HEK293T (cell line): ENCODE data around the gene PPP6R2.
"Not testable (repeated sequence)": the region's sequence is repeated elsewhere in the genome, so short reads cannot be mapped to it uniquely, and the experiment has no call there.

Experiments
- CTCF ChIA-PET: fragments of 350-600 bp; formaldehyde crosslinking; extraction: SDS; loops from one replicate; lab custom pipeline; 2021; ENCODE audit warnings: antibody characterized with exemption, inconsistent platforms; lab: Yijun Ruan, JAX
- POLR2A ChIA-PET: fragments of 350-600 bp; formaldehyde crosslinking; extraction: SDS; loops from one replicate; lab custom pipeline; 2020; ENCODE audit warnings: antibody characterized with exemption, inconsistent platforms; lab: Yijun Ruan, JAX
- DNase-seq: peaks from one replicate; pipeline ENCODE4 v3.0.0; 2012; ENCODE audit warnings: mixed read lengths; ENCODE audit errors: extremely low spot score
- ARNT ChIP-seq: fragments of 450-650 bp; IDR thresholded peaks from 2 replicates; pipeline ENCODE4 v1.6.1; 2017; ENCODE audit warnings: mild to moderate bottlenecking
- BHLHE40 ChIP-seq: fragments of 450-650 bp; IDR thresholded peaks from 2 replicates; pipeline ENCODE4 v1.6.1; 2016; ENCODE audit warnings: mild to moderate bottlenecking, moderate library complexity, borderline replicate concordance
- CTBP1 ChIP-seq: fragments of 450-650 bp; IDR thresholded peaks from 2 replicates; pipeline ENCODE4 v1.6.1; 2016; ENCODE audit warnings: borderline replicate concordance
- ELF4 ChIP-seq: fragments of 450-650 bp; IDR thresholded peaks from 2 replicates; pipeline ENCODE4 v1.6.1; 2017; ENCODE audit warnings: antibody characterized with exemption
- FOXA1 ChIP-seq: fragments of 450-650 bp; IDR thresholded peaks from 2 replicates; pipeline ENCODE4 v1.6.1; 2016; ENCODE audit warnings: mild to moderate bottlenecking
- FOXK2 ChIP-seq: fragments of 450-650 bp; IDR thresholded peaks from 2 replicates; pipeline ENCODE4 v1.6.1; 2016; ENCODE audit warnings: mild to moderate bottlenecking
- FOXM1 ChIP-seq: fragments of 450-650 bp; IDR thresholded peaks from 2 replicates; pipeline ENCODE4 v1.6.1; 2017; ENCODE audit warnings: mild to moderate bottlenecking, borderline replicate concordance
- HDGF ChIP-seq: fragments of 450-650 bp; IDR thresholded peaks from 2 replicates; pipeline ENCODE4 v1.6.1; 2017; ENCODE audit warnings: antibody characterized with exemption, borderline replicate concordance
- L3MBTL2 ChIP-seq: fragments of 450-650 bp; conservative IDR thresholded peaks from 2 replicates; pipeline ENCODE4 v1.6.1; 2016; ENCODE audit warnings: mild to moderate bottlenecking
- LEF1 ChIP-seq: fragments of 450-650 bp; IDR thresholded peaks from 2 replicates; pipeline ENCODE4 v1.6.1; 2017; ENCODE audit warnings: mild to moderate bottlenecking, borderline replicate concordance
- NFRKB ChIP-seq: fragments of 450-650 bp; IDR thresholded peaks from 2 replicates; pipeline ENCODE4 v1.6.1; 2016; ENCODE audit warnings: mild to moderate bottlenecking, moderate library complexity
- PKNOX1 ChIP-seq: fragments of 450-650 bp; IDR thresholded peaks from 2 replicates; pipeline ENCODE4 v1.6.1; 2016
- SP1 ChIP-seq: fragments of 450-650 bp; IDR thresholded peaks from 2 replicates; pipeline ENCODE4 v1.6.1; 2017
- SUZ12 ChIP-seq: fragments of 450-650 bp; IDR thresholded peaks from 2 replicates; pipeline ENCODE4 v1.6.1; 2016; ENCODE audit warnings: mild to moderate bottlenecking
- TARDBP ChIP-seq: fragments of 450-650 bp; IDR thresholded peaks from 2 replicates; pipeline ENCODE4 v1.6.1; 2016
- ZNF384 ChIP-seq: fragments of 450-650 bp; IDR thresholded peaks from 2 replicates; pipeline ENCODE4 v1.6.1; 2016

Gene PPP6R2

GRCh38 chr22:50357222-50357621 lies 14.1 kb downstream of the PPP6R2 start:
- ChIA-PET CTCF (no interaction called here), POLR2A (no interaction called here)
- no peak for TF ChIP-seq SUZ12
- no peak for DNase-seq

- ChIA-PET POLR2A (no interaction called here), CTCF (no interaction called here)
Observed at GRCh38 chr22:50357756-50358155, 14.6 kb downstream of the PPP6R2 start.

DNA sequence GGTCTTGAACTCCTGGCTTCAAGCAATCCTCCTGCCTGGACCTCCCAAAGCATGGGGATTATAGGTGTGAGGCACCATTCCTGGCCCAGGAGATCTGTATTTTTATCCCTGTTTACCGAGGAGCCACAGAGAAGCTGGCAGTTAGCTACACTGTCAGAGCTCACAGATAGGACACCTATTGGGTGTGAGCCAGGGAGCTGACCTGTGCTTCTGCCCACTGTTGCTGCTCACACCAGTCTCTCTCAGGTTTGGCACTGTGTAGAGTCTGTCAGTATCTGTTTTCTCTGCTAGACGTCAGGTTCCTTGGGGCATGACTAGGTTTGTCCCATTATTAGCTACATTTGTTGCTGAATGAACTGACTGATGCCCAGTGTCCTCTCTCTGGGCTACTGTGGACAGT lies 17.5 kb downstream of the PPP6R2 start:
- CTCF ChIA-PET, result no interaction called here
- no peak for TF ChIP-seq FOXK2
- POLR2A ChIA-PET, result interaction anchor here (0.9 kb wide), 1 partner anchor 32 kb away, joined by 3 read pairs; no protein-coding TSS in a partner anchor
- DNase-seq, result no peak

More at GRCh38 chr22:50357756-50358155, 14.6 kb downstream of the PPP6R2 start:
- no peak for DNase-seq
- TF ChIP-seq BHLHE40 (no peak), TARDBP (no peak), FOXA1 (no peak), SP1 (no peak), CTBP1 (no peak), ZNF384 (no peak), L3MBTL2 (no peak), LEF1 (no peak), SUZ12 (no peak)

DNA sequence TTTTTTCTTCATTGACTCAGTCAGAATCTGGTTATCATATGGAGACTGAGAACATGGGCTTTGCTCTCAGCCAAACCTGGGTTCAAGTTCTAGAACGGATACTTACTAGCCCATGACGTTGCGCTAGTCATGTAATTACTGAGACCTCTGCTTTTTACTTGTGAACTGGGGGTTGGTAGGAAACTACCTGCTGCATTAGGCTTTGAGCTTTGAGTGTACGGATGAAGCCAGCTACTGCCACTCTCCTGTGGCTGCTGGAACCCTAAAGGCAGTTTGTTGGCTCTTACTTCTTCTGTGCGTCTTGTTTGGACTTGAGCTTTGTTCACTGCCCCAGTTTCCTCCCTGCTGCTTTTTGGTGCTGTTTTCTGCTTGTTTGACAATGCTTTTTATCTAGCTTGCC lies 18.1 kb downstream of the PPP6R2 start:
- POLR2A ChIA-PET, result interaction anchor here (0.9 kb wide), 1 partner anchor 33 kb away, joined by 3 read pairs; no protein-coding TSS in a partner anchor
- CTCF ChIA-PET, result no interaction called here
- DNase-seq, result no peak
- TF ChIP-seq SUZ12 (no peak), ARNT (no peak), FOXK2 (no peak), L3MBTL2 (no peak), FOXM1 (no peak), FOXA1 (no peak), ELF4 (no peak), NFRKB (no peak), CTBP1 (no peak), LEF1 (no peak), SP1 (no peak), HDGF (no peak)

DNA sequence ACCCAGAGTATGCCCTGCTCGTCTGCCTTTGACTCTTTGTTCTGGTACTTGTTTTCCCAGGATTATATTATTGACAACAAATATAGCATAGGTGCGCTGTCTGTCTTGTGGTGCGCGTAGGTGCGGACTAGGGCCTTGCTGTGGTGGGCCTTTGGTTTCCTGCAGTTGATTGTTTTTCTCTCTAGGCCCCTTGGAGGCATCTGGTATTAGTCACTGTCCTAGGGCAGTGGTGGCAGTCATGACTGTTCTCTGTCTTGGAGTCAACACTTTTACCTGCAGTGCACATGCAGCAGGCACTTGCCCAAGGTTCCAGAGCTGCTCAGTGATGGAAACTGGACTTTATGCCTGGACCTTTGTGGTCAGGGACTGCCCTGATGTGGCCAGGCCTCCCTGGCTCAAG lies 18.6 kb downstream of the PPP6R2 start:
- DNase-seq, result no peak
- ChIA-PET POLR2A (no interaction called here), CTCF (no interaction called here)
- TF ChIP-seq SUZ12 (no peak), ZNF384 (no peak), PKNOX1 (no peak), ELF4 (no peak)

DNA sequence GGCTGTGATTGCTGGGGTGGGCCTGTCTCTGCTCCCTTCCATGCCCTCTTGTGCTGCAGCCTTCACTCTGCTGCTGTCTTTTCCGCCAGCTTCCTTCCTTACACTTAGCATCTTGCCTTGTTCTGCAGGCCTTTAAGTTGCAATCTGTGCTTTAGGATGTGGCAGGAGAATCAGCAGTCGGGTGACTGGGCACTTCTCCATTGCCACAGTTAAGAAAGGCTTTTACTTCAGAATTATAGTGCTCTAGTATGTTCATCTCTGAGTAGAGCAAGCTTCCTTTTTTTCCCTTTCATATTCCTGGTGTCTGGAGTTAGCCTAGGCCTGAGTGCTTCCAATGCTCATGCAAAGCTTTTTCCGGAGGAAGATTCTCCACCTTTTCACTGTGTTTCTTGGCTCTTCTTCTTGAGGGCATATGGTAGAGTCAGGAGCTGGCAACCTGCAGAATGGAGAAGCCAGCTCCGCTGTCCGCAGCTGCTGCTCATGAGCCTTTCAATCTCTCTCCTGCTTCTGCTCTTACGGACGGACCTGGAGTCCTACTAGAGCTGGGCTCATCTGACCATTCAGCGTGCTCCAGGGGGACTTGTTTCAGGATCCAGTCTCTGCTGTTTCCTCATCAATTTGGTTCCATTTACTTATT lies 20.2 kb downstream of the PPP6R2 start:
- DNase-seq, result no peak
- POLR2A ChIA-PET, result no interaction called here
- CTCF ChIA-PET, result no interaction called here
- no peak for TF ChIP-seq CTBP1
- no peak for TF ChIP-seq BHLHE40
- no peak for TF ChIP-seq ELF4
- no peak for TF ChIP-seq ZNF384
- TF ChIP-seq SUZ12, result no peak
- TF ChIP-seq LEF1, result no peak
- no peak for TF ChIP-seq PKNOX1
- TF ChIP-seq ARNT, result no peak

GRCh38 chr22:50363803-50364194 lies 20.7 kb downstream of the PPP6R2 start:
- DNase-seq, POLR2A ChIA-PET, CTCF ChIA-PET: not testable (repeated sequence)

DNA sequence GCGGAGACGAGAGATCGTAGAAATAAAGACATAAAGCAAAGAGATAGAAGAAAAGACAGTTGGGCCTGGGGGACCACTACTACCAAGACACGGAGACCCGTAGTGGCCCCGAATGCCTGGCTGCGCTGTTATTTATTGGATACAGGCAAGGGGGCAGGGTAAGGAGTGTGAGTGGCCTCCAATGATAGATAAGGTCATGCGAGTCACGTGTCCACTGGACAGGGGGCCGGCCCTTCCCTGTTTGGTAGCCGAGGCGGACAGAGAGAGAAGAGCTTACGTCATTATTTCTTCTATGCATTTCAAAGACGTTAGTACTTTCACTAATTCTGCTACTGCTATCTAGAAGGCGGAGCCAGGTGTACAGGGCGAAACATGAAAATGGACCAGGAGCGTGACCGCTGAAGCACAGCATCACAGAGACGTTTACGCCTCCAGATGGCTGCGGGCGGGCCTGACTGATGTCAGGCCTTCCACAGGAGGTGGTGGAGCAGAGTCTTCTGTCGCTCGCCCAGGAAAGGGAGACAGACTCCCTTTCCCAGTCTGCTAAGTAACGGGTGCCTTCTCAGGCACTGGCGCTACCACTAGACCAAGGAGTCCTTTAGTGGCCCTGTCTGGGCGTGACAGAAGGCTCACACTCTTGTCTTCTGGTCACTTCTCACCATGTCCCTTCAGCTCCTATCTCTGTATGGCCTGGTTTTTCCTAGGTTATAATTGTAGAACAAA lies 24.8 kb downstream of the PPP6R2 start:
- ChIA-PET POLR2A (no interaction called here), CTCF (interaction anchor here (0.6 kb wide), 1 partner anchor 126 kb away, joined by 3 read pairs; no protein-coding TSS in a partner anchor)
- DNase-seq, result no peak
- TF ChIP-seq SP1, result no peak
- TF ChIP-seq PKNOX1, result no peak
- TF ChIP-seq ZNF384, result no peak
